GM12878 (cell line): ENCODE data around the gene CPSF4L. TPM values are rescaled to one million over a fixed set of nuclear protein-coding genes. Genes with fewer than 3 reads are reported as not detected.

Source experiments
- ATAC-seq: fragments of 200-7000 bp; cut with Tn5 transposase; 3 replicates; pipeline ENCODE4 v1.9.1; 2020; ENCODE audit warnings: mild to moderate bottlenecking, moderate library complexity
- BruUV-seq: library from RNA; stranded (reverse); fragments of 400-500 nt; replicated peaks from 2 replicates; lab custom pipeline; 2021; lab: Mats Ljungman, UMichigan
- CTCF ChIA-PET: fragments of 300-600 bp; sonication (Branson Sonifier 250); formaldehyde crosslinking; extraction: SDS; loops from one replicate; lab custom pipeline; 2021; ENCODE audit warnings: inconsistent platforms; lab: Yijun Ruan, JAX
- POLR2A ChIA-PET: fragments of 350-600 bp; formaldehyde crosslinking; extraction: SDS; loops from one replicate; lab custom pipeline; 2021; ENCODE audit warnings: inconsistent platforms; lab: Charles Lee
- RAD21 ChIA-PET: fragments of 300-600 bp; sonication (Branson Sonifier 250); formaldehyde crosslinking; loops from one replicate; lab custom pipeline; 2023; ENCODE audit warnings: antibody characterized with exemption; ENCODE audit not compliant: unreplicated experiment; lab: Charles Lee
- SMC1A ChIA-PET: fragments of 300-600 bp; sonication (Branson Sonifier 250); formaldehyde crosslinking; loops from one replicate; lab custom pipeline; 2023; ENCODE audit not compliant: unreplicated experiment, uncharacterized antibody; lab: Charles Lee
- DNase-seq: peaks from one replicate; pipeline ENCODE4 v3.0.0-alpha.2; 2011; ENCODE audit warnings: low read depth, low spot score
- FAIRE-seq: peaks from 3 replicates; lab custom pipeline; 2011; peaks lifted over from hg19 to GRCh38; lab: Jason Lieb, UNC
- H2AFZ ChIP-seq: 2 replicates; pipeline ENCODE4 v1.6.0; 2011; ENCODE audit warnings: low read depth, low read length, control low read depth; ENCODE audit not compliant: control insufficient read depth
- H3K27ac ChIP-seq: 2 replicates; pipeline ENCODE4 v1.5.1; 2011; ENCODE audit warnings: control low read depth; ENCODE audit not compliant: control insufficient read depth, insufficient read depth
- H3K27me3 ChIP-seq, 2 experiments: replicated peaks in 1 of 2; 2 replicates each; pipeline versions ENCODE4 v1.6.0 to v1.6.1; 2011; ENCODE audit warnings: low read length in 1 of 2; ENCODE audit not compliant: control insufficient read depth in 2 of 2, insufficient read depth in 2 of 2
- H3K36me3 ChIP-seq, 2 experiments: 2 replicates each; pipeline ENCODE4 v1.5.1; 2011; ENCODE audit warnings: low read length in 1 of 2; ENCODE audit not compliant: control insufficient read depth in 2 of 2, insufficient read depth in 2 of 2
- H3K4me1 ChIP-seq: 2 replicates; pipeline ENCODE4 v1.6.1; 2011; ENCODE audit warnings: mild to moderate bottlenecking, low read length, moderate library complexity, mixed read lengths; ENCODE audit not compliant: control insufficient read depth, insufficient read depth
- H3K4me2 ChIP-seq: 2 replicates; pipeline ENCODE4 v1.6.0; 2011; ENCODE audit warnings: control low read depth; ENCODE audit not compliant: control insufficient read depth, insufficient read depth
- H3K4me3 ChIP-seq: fragments of 200-600 bp; sonication (generic); 2 replicates; pipeline ENCODE4 v1.5.1; 2016
- H3K79me2 ChIP-seq: 2 replicates; pipeline ENCODE4 v1.6.0; 2011; ENCODE audit warnings: low read length; ENCODE audit not compliant: control insufficient read depth, insufficient read depth
- H3K9ac ChIP-seq: 2 replicates; pipeline ENCODE4 v1.8.0; 2011; ENCODE audit warnings: low read length, control low read depth, mixed read lengths; ENCODE audit not compliant: control insufficient read depth, insufficient read depth
- H3K9me3 ChIP-seq: replicated peaks from 3 replicates; pipeline ENCODE4 v1.5.1; 2011; ENCODE audit warnings: mild to moderate bottlenecking, low read length; ENCODE audit not compliant: control insufficient read depth, insufficient read depth
- H4K20me1 ChIP-seq: 2 replicates; pipeline ENCODE4 v1.6.0; 2011; ENCODE audit not compliant: control insufficient read depth, insufficient read depth
- CREM ChIP-seq: IDR thresholded peaks from 2 replicates; pipeline ENCODE4 v1.6.1; 2014; ENCODE audit warnings: antibody characterized with exemption, low read depth
- ETV6 ChIP-seq, 2 experiments: fragments of 450-650 bp in 1 of 2; IDR thresholded peaks in 1 of 2; conservative IDR thresholded peaks in 1 of 2; 2 replicates each; pipeline ENCODE4 v1.6.1; 2014; ENCODE audit warnings: antibody characterized with exemption in 1 of 2, borderline replicate concordance in 1 of 2, low read depth in 1 of 2, mild to moderate bottlenecking in 1 of 2, moderate library complexity in 1 of 2
- HDAC6 ChIP-seq: fragments of 200-600 bp; sonication (generic); IDR thresholded peaks from one replicate; pipeline ENCODE4 v1.8.0; 2017; ENCODE audit warnings: antibody characterized with exemption; ENCODE audit not compliant: unreplicated experiment
- JUND ChIP-seq: IDR thresholded peaks from 2 replicates; pipeline ENCODE4 v1.6.1; 2012; ENCODE audit warnings: low read depth, mild to moderate bottlenecking, low read length, improper control_type of control experiment, moderate library complexity
- KLF5 ChIP-seq: fragments of 450-650 bp; IDR thresholded peaks from 2 replicates; pipeline ENCODE4 v1.6.1; 2014; ENCODE audit warnings: mild to moderate bottlenecking; ENCODE audit not compliant: partially characterized antibody
- LARP7 ChIP-seq: fragments of 450-650 bp; IDR thresholded peaks from 2 replicates; pipeline ENCODE4 v1.6.1; 2017; ENCODE audit warnings: mild to moderate bottlenecking
- MEF2B ChIP-seq: fragments of 450-650 bp; IDR thresholded peaks from 2 replicates; pipeline ENCODE4 v1.6.1; 2018; ENCODE audit warnings: mild to moderate bottlenecking, moderate library complexity; ENCODE audit not compliant: partially characterized antibody, poor library complexity, severe bottlenecking
- MYB ChIP-seq: fragments of 150-350 bp; IDR thresholded peaks from 2 replicates; pipeline ENCODE4 v1.6.1; 2014; ENCODE audit warnings: mild to moderate bottlenecking, low read depth, low read length, borderline replicate concordance
- MYC ChIP-seq: IDR thresholded peaks from 2 replicates; pipeline ENCODE4 v1.6.1; 2011; ENCODE audit warnings: mild to moderate bottlenecking, low read length, moderate library complexity, inconsistent platforms; ENCODE audit not compliant: insufficient read depth, insufficient replicate concordance, insufficient read length, severe bottlenecking
- PAX5 ChIP-seq: IDR thresholded peaks from 2 replicates; pipeline ENCODE4 v1.6.1; 2011; ENCODE audit warnings: low read depth, low read length, borderline replicate concordance
- POU2F2 ChIP-seq: IDR thresholded peaks from 3 replicates; pipeline ENCODE4 v1.6.1; 2011; ENCODE audit warnings: low read depth, mild to moderate bottlenecking, low read length, borderline replicate concordance
- RELA ChIP-seq: fragments of 450-650 bp; IDR thresholded peaks from 2 replicates; pipeline ENCODE4 v1.8.0; 2014; ENCODE audit warnings: borderline replicate concordance; ENCODE audit not compliant: partially characterized antibody
- RFX5 ChIP-seq: IDR thresholded peaks from 2 replicates; pipeline ENCODE4 v1.6.1; 2011; ENCODE audit warnings: low read depth, low read length, improper control_type of control experiment
- SP1 ChIP-seq: IDR thresholded peaks from one replicate; pipeline ENCODE4 v1.6.1; 2011; ENCODE audit warnings: low read depth, low read length
- TCF12 ChIP-seq: IDR thresholded peaks from 2 replicates; pipeline ENCODE4 v1.6.1; 2011; ENCODE audit warnings: low read depth, mild to moderate bottlenecking, low read length
- WRNIP1 ChIP-seq: IDR thresholded peaks from 2 replicates; pipeline ENCODE4 v1.6.1; 2011; ENCODE audit warnings: low read depth, low read length, improper control_type of control experiment, borderline replicate concordance
- ZNF207 ChIP-seq: fragments of 450-650 bp; IDR thresholded peaks from 2 replicates; pipeline ENCODE4 v1.6.1; 2014; ENCODE audit warnings: antibody characterized with exemption, mild to moderate bottlenecking, borderline replicate concordance
- ZNF217 ChIP-seq: fragments of 450-650 bp; IDR thresholded peaks from 2 replicates; pipeline ENCODE4 v1.6.1; 2017; ENCODE audit warnings: antibody characterized with exemption, mild to moderate bottlenecking
- ZNF274 ChIP-seq: IDR thresholded peaks from one replicate; pipeline ENCODE4 v1.8.0; 2011; ENCODE audit not compliant: insufficient read length, insufficient read depth
- ZNF384 ChIP-seq: IDR thresholded peaks from 2 replicates; pipeline ENCODE4 v1.6.1; 2012; ENCODE audit warnings: low read depth, mild to moderate bottlenecking, low read length, improper control_type of control experiment, borderline replicate concordance
- WGBS: methylation state at CpG from one replicate; pipeline ENCODE4 v1.1.6; 2016; ENCODE audit warnings: low lambda C conversion rate; ENCODE audit not compliant: insufficient replicate concordance, insufficient coverage; ENCODE audit errors: missing lambda C conversion rate; 5-methylcytosine and 5-hydroxymethylcytosine counted together
- in situ Hi-C: fragments of 300-500 bp; cut with MboI; formaldehyde crosslinking; loops from 9 replicates; pipeline ENCODE4 v1.14.3; 2018; ENCODE audit warnings: mixed read lengths
- intact Hi-C: fragments of 100-400 bp; cut with micrococcal nuclease; formaldehyde crosslinking; loops from one replicate; pipeline ENCODE4 v1.14.2; 2022; ENCODE audit not compliant: unreplicated experiment
- polyA plus RNA-seq, 11 experiments: library from polyadenylated mRNA; depleted of rRNA in 4 of 11; unstranded in 6 of 11; stranded (reverse) in 5 of 11; fragments of >200 nt; fragmentation: Nextera tagmentation in 4 of 11; fragmentation: Illumina TruSeq in 1 of 11; extraction: Ambion mirVana in 4 of 11; extraction: Trizol in 1 of 11; gene quantifications; 1 replicate in 1 of 11; 2 replicates in 10 of 11; pipeline versions ENCODE4 v1.2.1 to v1.2.3, GENCODE V29; 2011 to 2016; ENCODE audit warnings: inconsistent platforms in 2 of 11, missing spikeins in 2 of 11, low read depth in 1 of 11
- total RNA-seq, 4 experiments: library from RNA; depleted of rRNA in 3 of 4; stranded (reverse); fragments of >200 nt in 3 of 4; fragmentation: Illumina TruSeq in 1 of 4; extraction: Trizol in 1 of 4; gene quantifications; 2 replicates each; pipeline versions ENCODE4 v1.2.1 to v1.2.3, GENCODE V29; 2013 to 2021
- TF ChIP-seq, protein P1 (sequence below): IDR thresholded peaks from 2 replicates; pipeline ENCODE4 v1.6.1; 2011; ENCODE audit warnings: low read depth, low read length, improper control_type of control experiment, borderline replicate concordance
- TF ChIP-seq, protein P2 (sequence below): fragments of 450-650 bp; IDR thresholded peaks from 2 replicates; pipeline ENCODE4 v1.6.1; 2016; ENCODE audit warnings: mild to moderate bottlenecking

Gene CPSF4L
- total and polyA plus RNA-seq, 10 of the 15 experiments (the other 5 are each of a cell fraction or from before 2014, with no cell fraction given), result not detected

DNA sequence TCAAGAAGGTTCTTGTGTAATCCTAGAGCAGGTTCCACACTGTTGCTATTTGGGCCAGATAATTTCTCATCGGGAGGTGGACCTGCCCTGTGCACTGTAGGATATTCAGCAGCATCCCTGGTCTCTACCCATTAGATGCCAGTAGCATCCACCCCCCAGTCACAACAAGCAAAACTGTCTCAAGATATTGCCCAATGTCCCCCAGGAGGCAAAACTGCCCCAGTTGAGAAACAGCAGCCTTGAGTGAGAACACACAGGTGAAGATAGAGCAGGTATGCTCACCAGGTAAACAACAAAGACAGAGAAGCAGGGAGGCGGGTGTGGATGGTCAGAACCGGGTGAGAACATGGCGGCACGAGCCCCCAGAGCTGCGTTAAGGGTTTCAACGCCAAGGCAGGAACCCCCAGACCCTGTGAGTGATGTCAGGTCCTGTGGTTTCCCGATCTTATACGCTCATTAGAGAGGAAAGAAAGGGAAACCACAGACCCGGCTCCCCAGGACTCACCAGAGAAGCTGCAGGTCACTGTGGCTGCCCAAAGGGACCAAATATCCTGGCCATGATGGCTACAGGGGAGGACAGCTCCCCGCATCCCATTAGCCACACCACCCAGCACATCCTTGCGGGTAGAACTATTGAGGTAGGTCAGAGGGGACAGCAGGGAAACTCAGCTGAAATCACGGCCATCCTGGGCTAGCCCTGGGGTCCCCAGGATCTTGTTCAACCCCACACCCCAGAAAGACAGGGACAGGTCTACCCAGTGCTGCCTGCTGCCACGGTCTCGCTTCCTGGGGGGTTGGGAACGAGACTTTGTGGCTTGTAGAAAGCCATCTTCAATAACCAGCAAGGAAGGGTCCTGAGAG lies 28.9 kb upstream of the CPSF4L start:
- Histone ChIP-seq H3K4me3 (peak overlapping the region; percentile 59; the same call in 1 of the 2 replicates), H2AFZ (peak overlapping the region; percentile 35), H3K9ac (peak overlapping the region; percentile 73), H3K27ac (peak overlapping the region; percentile 87), H3K4me1 (peaks cover 27% of the 10 kb centered on the region), H3K4me2 (peak overlapping the region; percentile 88), H3K79me2 (peaks cover 10% of the 10 kb centered on the region), H3K9me3 (no peaks in the 10 kb centered on the region), H4K20me1 (no peaks in the 10 kb centered on the region), H3K27me3 (no peaks in the 10 kb centered on the region), H3K36me3 (peaks cover 0 to 6% of the 10 kb centered on the region in 2 experiments; a peak in 2 of 4 replicates)
- WGBS, result 0% methylated on average over 16 of the region's 16 CpGs
- CTCF ChIA-PET, result interaction anchor here (0.9 to 3.8 kb wide), 9 partner anchors 9 to 564 kb away, joined by 3 to 28 read pairs (median 5); partner anchors contain the start of gene CDC42EP4
- intact Hi-C loops (loop anchor here (2.0 kb wide), 1 partner anchor 20 kb away; no protein-coding TSS in a partner anchor), in situ Hi-C loops (no loop called here)
- BruUV-seq, result no TSS peak
- POLR2A ChIA-PET, result interaction anchor here (0.6 to 3.9 kb wide), 10 partner anchors 9 to 72 kb away, joined by 3 to 28 read pairs (median 6); no protein-coding TSS in a partner anchor
- FAIRE-seq (peak; percentile 74), ATAC-seq (peak; percentile 61), DNase-seq (no peak)
- SMC1A ChIA-PET, result interaction anchor here (0.6 to 2.9 kb wide), 17 partner anchors 9 to 564 kb away, joined by 3 to 21 read pairs (median 5); no protein-coding TSS in a partner anchor
- RAD21 ChIA-PET, result interaction anchor here (0.7 to 2.2 kb wide), 14 partner anchors 8 to 99 kb away, joined by 3 to 16 read pairs (median 4); partner anchors contain the start of gene CDC42EP4
- TF ChIP-seq, protein P1, sequence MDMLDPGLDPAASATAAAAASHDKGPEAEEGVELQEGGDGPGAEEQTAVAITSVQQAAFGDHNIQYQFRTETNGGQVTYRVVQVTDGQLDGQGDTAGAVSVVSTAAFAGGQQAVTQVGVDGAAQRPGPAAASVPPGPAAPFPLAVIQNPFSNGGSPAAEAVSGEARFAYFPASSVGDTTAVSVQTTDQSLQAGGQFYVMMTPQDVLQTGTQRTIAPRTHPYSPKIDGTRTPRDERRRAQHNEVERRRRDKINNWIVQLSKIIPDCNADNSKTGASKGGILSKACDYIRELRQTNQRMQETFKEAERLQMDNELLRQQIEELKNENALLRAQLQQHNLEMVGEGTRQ, result no peak
- TF ChIP-seq MEF2B (no peak), ZNF274 (no peak), ZNF207 (no peak), WRNIP1 (no peak), SP1 (peak; percentile 39), RELA (no peak), KLF5 (no peak), ZNF384 (no peak), CREM (no peak), JUND (no peak), RFX5 (no peak), LARP7 (peak; percentile 24; the same call in 1 of the 2 replicates), ZNF217 (no peak; the same call in 1 of the 2 replicates), HDAC6 (no peak), MYB (no peak), TCF12 (no peak), POU2F2 (no peak), MYC (no peak), ETV6 (conservative IDR thresholded peaks at IDR 0.05 in 1 of 2, IDR thresholded peaks at IDR 0.05 in 1 of 2; ENCODE audit: borderline replicate concordance in 1 of 2, low read depth in 1 of 2) (no peak), PAX5 (no peak)
- TF ChIP-seq, protein P2, sequence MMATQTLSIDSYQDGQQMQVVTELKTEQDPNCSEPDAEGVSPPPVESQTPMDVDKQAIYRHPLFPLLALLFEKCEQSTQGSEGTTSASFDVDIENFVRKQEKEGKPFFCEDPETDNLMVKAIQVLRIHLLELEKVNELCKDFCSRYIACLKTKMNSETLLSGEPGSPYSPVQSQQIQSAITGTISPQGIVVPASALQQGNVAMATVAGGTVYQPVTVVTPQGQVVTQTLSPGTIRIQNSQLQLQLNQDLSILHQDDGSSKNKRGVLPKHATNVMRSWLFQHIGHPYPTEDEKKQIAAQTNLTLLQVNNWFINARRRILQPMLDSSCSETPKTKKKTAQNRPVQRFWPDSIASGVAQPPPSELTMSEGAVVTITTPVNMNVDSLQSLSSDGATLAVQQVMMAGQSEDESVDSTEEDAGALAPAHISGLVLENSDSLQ, result no peak
